HEK293T (cell line): ENCODE results near the gene ADORA3.

Experiments used
- CTCF ChIA-PET: fragments of 350-600 bp; formaldehyde crosslinking; extraction: SDS; loops from one replicate; lab custom pipeline; 2021; ENCODE audit warnings: antibody characterized with exemption, inconsistent platforms; lab: Yijun Ruan, JAX
- POLR2A ChIA-PET: fragments of 350-600 bp; formaldehyde crosslinking; extraction: SDS; loops from one replicate; lab custom pipeline; 2020; ENCODE audit warnings: antibody characterized with exemption, inconsistent platforms; lab: Yijun Ruan, JAX
- DNase-seq: peaks from one replicate; pipeline ENCODE4 v3.0.0; 2012; ENCODE audit warnings: mixed read lengths; ENCODE audit errors: extremely low spot score
- ARNT ChIP-seq: fragments of 450-650 bp; IDR thresholded peaks from 2 replicates; pipeline ENCODE4 v1.6.1; 2017; ENCODE audit warnings: mild to moderate bottlenecking
- BHLHE40 ChIP-seq: fragments of 450-650 bp; IDR thresholded peaks from 2 replicates; pipeline ENCODE4 v1.6.1; 2016; ENCODE audit warnings: mild to moderate bottlenecking, moderate library complexity, borderline replicate concordance
- CTBP1 ChIP-seq: fragments of 450-650 bp; IDR thresholded peaks from 2 replicates; pipeline ENCODE4 v1.6.1; 2016; ENCODE audit warnings: borderline replicate concordance
- ELF4 ChIP-seq: fragments of 450-650 bp; IDR thresholded peaks from 2 replicates; pipeline ENCODE4 v1.6.1; 2017; ENCODE audit warnings: antibody characterized with exemption
- FOXA1 ChIP-seq: fragments of 450-650 bp; IDR thresholded peaks from 2 replicates; pipeline ENCODE4 v1.6.1; 2016; ENCODE audit warnings: mild to moderate bottlenecking
- FOXK2 ChIP-seq: fragments of 450-650 bp; IDR thresholded peaks from 2 replicates; pipeline ENCODE4 v1.6.1; 2016; ENCODE audit warnings: mild to moderate bottlenecking
- FOXM1 ChIP-seq: fragments of 450-650 bp; IDR thresholded peaks from 2 replicates; pipeline ENCODE4 v1.6.1; 2017; ENCODE audit warnings: mild to moderate bottlenecking, borderline replicate concordance
- HDGF ChIP-seq: fragments of 450-650 bp; IDR thresholded peaks from 2 replicates; pipeline ENCODE4 v1.6.1; 2017; ENCODE audit warnings: antibody characterized with exemption, borderline replicate concordance
- L3MBTL2 ChIP-seq: fragments of 450-650 bp; conservative IDR thresholded peaks from 2 replicates; pipeline ENCODE4 v1.6.1; 2016; ENCODE audit warnings: mild to moderate bottlenecking
- LEF1 ChIP-seq: fragments of 450-650 bp; IDR thresholded peaks from 2 replicates; pipeline ENCODE4 v1.6.1; 2017; ENCODE audit warnings: mild to moderate bottlenecking, borderline replicate concordance
- NFRKB ChIP-seq: fragments of 450-650 bp; IDR thresholded peaks from 2 replicates; pipeline ENCODE4 v1.6.1; 2016; ENCODE audit warnings: mild to moderate bottlenecking, moderate library complexity
- SP1 ChIP-seq: fragments of 450-650 bp; IDR thresholded peaks from 2 replicates; pipeline ENCODE4 v1.6.1; 2017
- SUZ12 ChIP-seq: fragments of 450-650 bp; IDR thresholded peaks from 2 replicates; pipeline ENCODE4 v1.6.1; 2016; ENCODE audit warnings: mild to moderate bottlenecking
- TARDBP ChIP-seq: fragments of 450-650 bp; IDR thresholded peaks from 2 replicates; pipeline ENCODE4 v1.6.1; 2016
- ZNF384 ChIP-seq: fragments of 450-650 bp; IDR thresholded peaks from 2 replicates; pipeline ENCODE4 v1.6.1; 2016
- TF ChIP-seq, protein P1 (sequence below): fragments of 450-650 bp; IDR thresholded peaks from 2 replicates; pipeline ENCODE4 v1.6.1; 2016

The ADORA3 gene

DNA sequence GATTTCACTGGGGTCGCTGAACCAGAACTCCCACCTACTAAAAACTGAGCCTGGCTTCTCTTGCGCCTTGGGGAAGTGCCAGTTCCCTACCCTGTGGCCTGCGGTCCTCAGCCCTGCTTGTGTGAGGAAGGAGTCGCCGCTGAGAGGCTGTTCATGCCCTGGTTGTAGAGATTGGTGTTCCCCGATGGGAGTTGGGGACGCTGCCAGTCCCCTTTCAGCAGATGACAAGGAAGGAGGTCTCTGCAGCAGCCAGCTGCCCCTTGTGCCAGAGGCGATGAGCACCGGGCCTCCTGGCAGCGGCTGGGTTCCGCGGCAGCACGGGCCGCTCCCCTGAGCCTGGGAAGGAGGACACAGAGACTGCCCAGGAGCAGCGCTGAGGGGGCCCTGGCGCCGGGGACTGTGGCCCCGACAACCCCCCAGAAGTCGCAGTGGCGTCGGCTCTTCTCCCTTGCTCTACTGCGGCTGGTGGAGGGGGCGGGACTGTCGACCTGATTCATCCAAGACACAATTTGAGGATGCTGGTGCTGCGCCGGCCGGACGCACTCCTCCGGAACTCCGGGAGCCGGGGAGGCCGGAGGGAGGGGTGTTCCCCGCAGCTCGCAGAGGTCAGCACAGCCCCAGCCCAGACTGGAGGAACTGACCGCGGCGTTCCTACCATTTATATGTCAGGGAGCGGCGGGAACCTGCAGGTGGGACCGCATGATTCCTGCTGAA is 12.0 kb upstream of the ADORA3 start:
- ChIA-PET CTCF (interaction anchor here (2.2 kb wide), 1 partner anchor 8 kb away, joined by 11 read pairs; no protein-coding TSS in a partner anchor), POLR2A (no interaction called here)
- DNase-seq: no peak
- TF ChIP-seq BHLHE40: no peak
- TF ChIP-seq FOXK2: no peak
- no peak for TF ChIP-seq ZNF384
- TF ChIP-seq CTBP1: no peak
- TF ChIP-seq TARDBP: no peak
- TF ChIP-seq FOXA1: no peak
- TF ChIP-seq SP1: no peak
- TF ChIP-seq, protein P1, sequence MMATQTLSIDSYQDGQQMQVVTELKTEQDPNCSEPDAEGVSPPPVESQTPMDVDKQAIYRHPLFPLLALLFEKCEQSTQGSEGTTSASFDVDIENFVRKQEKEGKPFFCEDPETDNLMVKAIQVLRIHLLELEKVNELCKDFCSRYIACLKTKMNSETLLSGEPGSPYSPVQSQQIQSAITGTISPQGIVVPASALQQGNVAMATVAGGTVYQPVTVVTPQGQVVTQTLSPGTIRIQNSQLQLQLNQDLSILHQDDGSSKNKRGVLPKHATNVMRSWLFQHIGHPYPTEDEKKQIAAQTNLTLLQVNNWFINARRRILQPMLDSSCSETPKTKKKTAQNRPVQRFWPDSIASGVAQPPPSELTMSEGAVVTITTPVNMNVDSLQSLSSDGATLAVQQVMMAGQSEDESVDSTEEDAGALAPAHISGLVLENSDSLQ: no peak
- no peak for TF ChIP-seq ELF4
- no peak for TF ChIP-seq FOXM1
- TF ChIP-seq SUZ12: no peak
- TF ChIP-seq LEF1: no peak
- no peak for TF ChIP-seq L3MBTL2

DNA sequence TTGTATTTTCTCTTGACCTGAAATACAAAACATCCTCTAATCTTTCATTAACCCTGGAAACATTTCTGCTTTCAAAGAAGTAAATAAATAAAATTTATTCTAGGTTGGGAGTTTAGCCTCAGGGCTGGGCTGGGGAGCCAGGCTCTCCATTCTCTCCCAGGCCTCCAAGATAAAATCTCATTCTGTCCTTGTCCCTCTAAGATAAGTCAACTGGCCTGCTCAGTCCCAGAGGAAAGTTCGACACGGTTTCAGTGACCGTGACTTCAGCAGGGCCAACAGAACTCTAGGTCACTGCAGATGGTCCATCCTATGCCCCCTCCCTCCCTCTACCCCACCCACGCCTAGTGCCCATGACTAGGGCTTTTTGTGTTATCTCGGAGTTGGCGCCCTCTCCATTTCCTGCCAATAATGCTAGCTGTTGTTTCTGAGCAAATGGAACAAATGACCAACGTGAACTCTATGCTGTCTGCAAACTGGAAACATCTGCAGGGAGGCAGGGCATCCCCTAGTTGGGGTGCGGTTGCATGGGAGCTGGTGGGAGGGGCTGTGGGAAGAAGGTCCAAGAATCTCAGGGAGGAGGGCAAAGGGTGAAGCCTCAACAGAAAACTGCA is 10.1 kb upstream of the ADORA3 start:
- CTCF ChIA-PET: no interaction called here
- DNase-seq: no peak
- TF ChIP-seq BHLHE40 (no peak), LEF1 (no peak), FOXK2 (no peak), CTBP1 (no peak), FOXA1 (no peak), L3MBTL2 (no peak), FOXM1 (no peak), SUZ12 (no peak), ZNF384 (no peak), ARNT (no peak), ELF4 (no peak), SP1 (no peak), HDGF (no peak), TARDBP (no peak), NFRKB (no peak)
- TF ChIP-seq, protein P1: no peak
- POLR2A ChIA-PET: no interaction called here

DNA sequence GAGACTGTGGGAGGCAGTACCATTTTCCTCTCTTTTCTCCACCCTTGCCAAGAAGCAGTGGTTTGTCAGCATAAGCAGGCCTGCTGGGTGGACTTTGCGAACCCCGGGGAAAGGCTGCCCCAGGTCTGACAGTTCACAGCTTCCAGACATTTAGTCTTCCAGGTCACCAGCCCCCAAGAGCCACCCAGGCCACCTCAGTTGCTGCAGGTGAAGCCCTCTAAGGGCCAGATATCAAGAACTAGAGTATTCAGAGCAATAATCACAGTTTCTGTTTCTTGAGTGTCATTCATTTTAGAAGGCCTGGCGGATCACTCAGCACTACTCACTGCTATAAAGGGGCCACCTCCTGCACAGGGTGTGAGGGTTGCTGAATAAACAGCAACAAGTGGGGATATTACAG is 9.5 kb upstream of the ADORA3 start:
- POLR2A ChIA-PET: no interaction called here
- CTCF ChIA-PET: no interaction called here
- TF ChIP-seq SUZ12 (no peak), LEF1 (no peak), ARNT (no peak), BHLHE40 (no peak), CTBP1 (no peak), TARDBP (no peak), HDGF (no peak), SP1 (no peak), L3MBTL2 (no peak), FOXA1 (no peak), NFRKB (no peak), ELF4 (no peak), FOXK2 (no peak), ZNF384 (no peak), FOXM1 (no peak)
- TF ChIP-seq, protein P1: no peak
- no peak for DNase-seq

DNA sequence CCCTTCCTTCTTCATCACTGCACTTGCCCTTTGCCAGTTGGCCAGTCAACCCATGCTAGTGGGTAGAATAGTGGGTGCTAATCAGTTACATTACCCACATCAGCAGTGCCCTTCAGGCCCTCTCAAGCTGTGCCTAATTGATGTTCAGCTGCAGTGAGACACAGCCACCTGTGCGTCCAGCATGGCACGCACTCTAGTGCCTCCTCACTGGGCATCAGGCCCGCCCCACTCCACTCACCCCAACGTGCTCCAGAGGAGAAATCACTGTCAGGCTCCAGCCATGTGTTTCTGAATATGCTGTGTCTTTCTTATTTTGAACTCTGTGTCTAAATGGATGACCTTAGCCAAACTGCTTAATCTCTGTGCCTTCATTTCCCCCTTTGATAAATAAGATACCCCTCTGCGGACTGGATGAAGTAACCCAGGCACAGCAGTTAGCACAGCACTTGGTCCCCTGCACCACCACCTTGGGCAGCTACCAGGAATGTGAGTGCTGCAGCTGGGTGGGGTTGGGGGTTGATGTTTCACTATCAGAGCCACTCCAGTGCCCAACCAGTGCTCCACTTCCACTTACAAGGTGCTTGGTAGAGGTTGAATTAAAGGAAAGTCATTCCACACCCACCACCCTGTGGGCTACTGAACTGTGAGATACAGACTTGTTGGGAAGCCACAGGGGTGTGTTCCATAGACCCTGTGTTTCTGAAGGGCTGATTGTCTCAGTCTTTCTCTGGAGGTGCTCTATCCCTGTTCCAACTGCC is 8.9 kb upstream of the ADORA3 start:
- TF ChIP-seq BHLHE40: no peak
- TF ChIP-seq ZNF384: no peak
- TF ChIP-seq, protein P1: no peak
- no peak for TF ChIP-seq ARNT
- TF ChIP-seq NFRKB: no peak
- TF ChIP-seq LEF1: no peak
- TF ChIP-seq FOXK2: no peak
- TF ChIP-seq SUZ12: no peak
- no peak for TF ChIP-seq FOXA1
- TF ChIP-seq HDGF: no peak
- TF ChIP-seq FOXM1: no peak
- TF ChIP-seq L3MBTL2: no peak
- TF ChIP-seq TARDBP: no peak
- no peak for TF ChIP-seq SP1
- ChIA-PET CTCF (interaction anchor here (0.6 to 1.5 kb wide), 3 partner anchors 146 to 235 kb away, joined by 3 to 4 read pairs (median 4); no protein-coding TSS in a partner anchor), POLR2A (no interaction called here)
- no peak for DNase-seq
